Measurements from ENCODE around the gene PHIP. TPM values are rescaled to one million over a fixed set of nuclear protein-coding genes. Genes with fewer than 3 reads are reported as not detected.

Gene PHIP
- total and polyA plus RNA-seq, 7 donors: 2.5 to 41.7 (median 31.6) TPM

DNA sequence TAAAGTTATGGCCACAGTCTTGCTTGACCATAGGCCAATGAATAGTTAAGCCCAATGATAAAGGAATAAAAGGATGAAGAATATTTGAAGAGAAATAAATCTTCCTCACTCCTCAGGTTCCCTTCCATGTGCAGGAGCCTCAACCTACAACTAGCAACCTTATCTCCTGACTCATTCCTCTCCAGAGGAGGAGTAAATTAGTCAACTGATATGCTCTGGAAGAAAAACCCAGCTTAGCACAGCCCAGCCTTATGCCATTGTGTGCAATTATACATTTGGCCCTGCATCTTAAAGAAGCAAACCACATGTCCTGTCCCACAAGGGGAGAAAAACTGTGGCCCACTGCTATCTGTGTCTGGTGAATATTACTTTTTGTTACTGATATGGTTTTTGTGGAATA lies 82.1 kb downstream of the PHIP start:
- TF ChIP-seq POLR2AphosphoS5 (IDR thresholded peaks at IDR 0.05) (no peak), POLR2A (IDR thresholded peaks at IDR 0.05) (no peak), EP300 (IDR thresholded peaks at IDR 0.05) (no peak)
- TF ChIP-seq, protein P1, sequence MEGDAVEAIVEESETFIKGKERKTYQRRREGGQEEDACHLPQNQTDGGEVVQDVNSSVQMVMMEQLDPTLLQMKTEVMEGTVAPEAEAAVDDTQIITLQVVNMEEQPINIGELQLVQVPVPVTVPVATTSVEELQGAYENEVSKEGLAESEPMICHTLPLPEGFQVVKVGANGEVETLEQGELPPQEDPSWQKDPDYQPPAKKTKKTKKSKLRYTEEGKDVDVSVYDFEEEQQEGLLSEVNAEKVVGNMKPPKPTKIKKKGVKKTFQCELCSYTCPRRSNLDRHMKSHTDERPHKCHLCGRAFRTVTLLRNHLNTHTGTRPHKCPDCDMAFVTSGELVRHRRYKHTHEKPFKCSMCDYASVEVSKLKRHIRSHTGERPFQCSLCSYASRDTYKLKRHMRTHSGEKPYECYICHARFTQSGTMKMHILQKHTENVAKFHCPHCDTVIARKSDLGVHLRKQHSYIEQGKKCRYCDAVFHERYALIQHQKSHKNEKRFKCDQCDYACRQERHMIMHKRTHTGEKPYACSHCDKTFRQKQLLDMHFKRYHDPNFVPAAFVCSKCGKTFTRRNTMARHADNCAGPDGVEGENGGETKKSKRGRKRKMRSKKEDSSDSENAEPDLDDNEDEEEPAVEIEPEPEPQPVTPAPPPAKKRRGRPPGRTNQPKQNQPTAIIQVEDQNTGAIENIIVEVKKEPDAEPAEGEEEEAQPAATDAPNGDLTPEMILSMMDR (IDR thresholded peaks at IDR 0.05): no peak
- H3K27me3 ChIP-seq: no peaks in the 10 kb centered on the region
- DNase-seq: no peak
- no peaks in the 10 kb centered on the region for H3K4me1 ChIP-seq
- peaks cover 24 to 92% (median 25%) of the 10 kb centered on the region in 4 donors for H3K36me3 ChIP-seq
- H3K27ac ChIP-seq: no peak overlapping the region
- H3K9me3 ChIP-seq: no peaks in the 10 kb centered on the region
- H3K4me3 ChIP-seq: no peak overlapping the region
- intact Hi-C loops (cut with DNase I): loop anchor here (10.0 kb wide), 1 partner anchor 59 kb away; no protein-coding TSS in a partner anchor

DNA sequence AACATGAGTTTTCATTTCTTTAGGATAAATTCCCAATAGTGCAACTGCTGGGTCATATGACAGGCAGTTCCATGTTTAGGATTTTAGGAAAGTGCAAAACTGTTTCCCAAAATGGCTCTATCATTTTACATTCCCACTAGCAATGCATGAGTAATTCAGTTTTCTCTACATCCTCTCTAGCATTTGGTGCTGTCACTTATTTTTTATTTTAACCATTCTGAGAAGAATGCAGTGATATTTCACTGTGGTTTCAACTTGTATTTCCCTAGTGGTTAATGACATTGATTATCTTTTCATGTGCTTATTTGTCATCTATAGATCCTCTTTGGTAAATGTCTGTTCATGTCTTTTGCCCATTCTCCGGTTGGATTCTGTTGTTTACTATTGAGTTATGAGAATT lies 82.7 kb downstream of the PHIP start:
- 99 to 100% methylated on average over 1 of the region's 1 CpG for WGBS, 2 donors
- H3K9me3 ChIP-seq: no peaks in the 10 kb centered on the region
- DNase-seq: no peak
- no peaks in the 10 kb centered on the region for H3K27me3 ChIP-seq
- H3K27ac ChIP-seq: no peak overlapping the region
- no peaks in the 10 kb centered on the region for H3K4me1 ChIP-seq
- no peak for TF ChIP-seq EP300 (IDR thresholded peaks at IDR 0.05)
- TF ChIP-seq, protein P1 (IDR thresholded peaks at IDR 0.05): no peak
- TF ChIP-seq POLR2AphosphoS5 (IDR thresholded peaks at IDR 0.05): no peak
- TF ChIP-seq POLR2A (IDR thresholded peaks at IDR 0.05): no peak
- H3K36me3 ChIP-seq: peaks cover 24 to 93% (median 25%) of the 10 kb centered on the region in 4 donors
- H3K4me3 ChIP-seq: no peak overlapping the region
- intact Hi-C loops (cut with DNase I): loop anchor here (10.0 kb wide), 1 partner anchor 59 kb away; no protein-coding TSS in a partner anchor

DNA sequence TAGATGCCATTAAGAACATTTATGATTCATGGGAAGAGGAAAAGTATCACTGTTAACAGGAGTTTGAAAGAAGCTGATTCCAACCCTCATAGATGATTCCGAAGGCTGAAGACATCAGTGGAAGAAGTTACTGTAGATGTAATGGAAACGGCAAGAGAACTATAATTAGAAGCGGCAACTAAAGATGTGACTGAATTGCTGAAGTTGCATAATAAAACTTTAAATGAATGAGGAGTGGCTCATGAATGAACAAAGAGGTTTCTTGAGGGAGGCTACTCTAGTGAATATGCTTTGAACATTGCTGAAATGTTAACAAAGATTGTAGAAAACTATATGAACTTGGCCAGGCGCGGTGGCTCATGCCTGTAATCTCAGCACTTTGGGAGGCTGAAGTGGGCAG lies 84.1 kb downstream of the PHIP start:
- Histone ChIP-seq H3K9me3 (no peaks in the 10 kb centered on the region), H3K27me3 (no peaks in the 10 kb centered on the region), H3K4me3 (no peak overlapping the region), H3K4me1 (no peaks in the 10 kb centered on the region), H3K36me3 (peaks cover 21 to 95% (median 28%) of the 10 kb centered on the region in 4 donors), H3K27ac (no peak overlapping the region)
- TF ChIP-seq POLR2AphosphoS5 (IDR thresholded peaks at IDR 0.05): no peak
- TF ChIP-seq, protein P1 (IDR thresholded peaks at IDR 0.05): no peak
- no peak for TF ChIP-seq EP300 (IDR thresholded peaks at IDR 0.05)
- TF ChIP-seq POLR2A (IDR thresholded peaks at IDR 0.05): no peak
- intact Hi-C loops (cut with DNase I): loop anchor here (10.0 kb wide), 1 partner anchor 61 kb away; no protein-coding TSS in a partner anchor
- 98 to 99% methylated on average over 5 of the region's 5 CpGs for WGBS, 2 donors
- DNase-seq: no peak

DNA sequence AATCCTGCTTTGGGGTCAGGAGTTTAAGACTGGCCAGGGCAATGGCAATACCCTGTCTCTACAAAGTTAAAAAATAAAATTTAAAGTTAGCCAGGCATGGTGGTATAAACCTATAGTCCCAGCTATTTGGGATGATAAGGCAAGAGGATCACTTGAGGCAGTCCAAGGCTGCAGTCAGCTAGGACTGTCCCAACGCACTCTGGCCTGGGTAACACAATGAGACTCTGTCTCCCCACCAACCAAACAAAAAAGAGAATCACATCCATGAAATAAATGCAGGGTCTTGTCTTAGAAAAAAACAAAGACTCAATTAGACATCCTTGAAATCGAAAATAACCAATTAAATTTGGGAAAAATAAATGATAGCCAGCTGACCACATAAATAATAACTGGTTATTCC lies 88.9 kb downstream of the PHIP start:
- WGBS, 2 donors: 87 to 90% methylated on average over 2 of the region's 2 CpGs
- intact Hi-C loops (cut with DNase I): no loop called here
- TF ChIP-seq, protein P1 (IDR thresholded peaks at IDR 0.05): no peak
- TF ChIP-seq POLR2A (IDR thresholded peaks at IDR 0.05) (no peak), EP300 (IDR thresholded peaks at IDR 0.05) (no peak), POLR2AphosphoS5 (IDR thresholded peaks at IDR 0.05) (no peak)

DNA sequence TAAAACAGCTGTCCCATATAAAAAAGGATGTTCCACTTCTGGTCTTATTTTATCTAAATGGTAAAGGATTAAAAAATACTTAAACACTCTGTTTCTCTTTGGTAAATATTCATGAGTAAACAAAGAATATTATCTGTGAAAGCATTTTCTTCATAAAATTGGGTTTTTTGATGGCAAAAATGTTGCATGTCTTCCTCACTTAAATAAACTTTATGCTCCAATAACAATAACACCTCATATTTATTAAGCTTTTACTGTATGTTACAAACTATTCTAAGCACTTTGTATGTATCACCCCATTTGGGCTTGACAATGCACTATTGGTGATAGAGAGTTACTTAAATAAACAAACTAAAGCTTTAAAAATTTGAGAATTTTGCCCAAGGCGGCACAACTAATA lies 91.9 kb downstream of the PHIP start:
- TF ChIP-seq, protein P1 (IDR thresholded peaks at IDR 0.05): no peak
- TF ChIP-seq POLR2AphosphoS5 (IDR thresholded peaks at IDR 0.05) (no peak), EP300 (IDR thresholded peaks at IDR 0.05) (no peak), POLR2A (IDR thresholded peaks at IDR 0.05) (no peak)
- no peaks in the 10 kb centered on the region for H3K4me1 ChIP-seq
- H3K4me3 ChIP-seq: no peak overlapping the region
- H3K27me3 ChIP-seq: no peaks in the 10 kb centered on the region
- DNase-seq: no peak
- H3K36me3 ChIP-seq: peaks cover under 1 to 98% (median 20%) of the 10 kb centered on the region in 4 donors
- WGBS, 2 donors: 88 to 91% methylated on average over 1 of the region's 1 CpG
- intact Hi-C loops (cut with DNase I): no loop called here
- no peak overlapping the region for H3K27ac ChIP-seq
- no peaks in the 10 kb centered on the region for H3K9me3 ChIP-seq

More for the DNA sequence above, 88.9 kb downstream of the PHIP start:
- Histone ChIP-seq H3K27me3 (no peaks in the 10 kb centered on the region), H3K4me3 (no peak overlapping the region), H3K4me1 (no peaks in the 10 kb centered on the region), H3K27ac (no peak overlapping the region), H3K36me3 (peaks cover 10 to 95% (median 25%) of the 10 kb centered on the region in 4 donors), H3K9me3 (no peaks in the 10 kb centered on the region)
- no peak for DNase-seq
